ENCODE measurements around the gene USP20.

The USP20 gene

GRCh38 chr9:129923589-129923988, 88.3 kb downstream of the USP20 start:
- Mint-ChIP-seq H3K4me1 (peaks cover 43% of the 10 kb centered on the region), H3K9me3 (no peaks in the 10 kb centered on the region), H3K27ac (peak overlapping the region; percentile 42 to 86), H3K4me3 (no peak overlapping the region), H3K27me3 (no peaks in the 10 kb centered on the region)
- ATAC-seq (no peak), DNase-seq (no peak)

DNA sequence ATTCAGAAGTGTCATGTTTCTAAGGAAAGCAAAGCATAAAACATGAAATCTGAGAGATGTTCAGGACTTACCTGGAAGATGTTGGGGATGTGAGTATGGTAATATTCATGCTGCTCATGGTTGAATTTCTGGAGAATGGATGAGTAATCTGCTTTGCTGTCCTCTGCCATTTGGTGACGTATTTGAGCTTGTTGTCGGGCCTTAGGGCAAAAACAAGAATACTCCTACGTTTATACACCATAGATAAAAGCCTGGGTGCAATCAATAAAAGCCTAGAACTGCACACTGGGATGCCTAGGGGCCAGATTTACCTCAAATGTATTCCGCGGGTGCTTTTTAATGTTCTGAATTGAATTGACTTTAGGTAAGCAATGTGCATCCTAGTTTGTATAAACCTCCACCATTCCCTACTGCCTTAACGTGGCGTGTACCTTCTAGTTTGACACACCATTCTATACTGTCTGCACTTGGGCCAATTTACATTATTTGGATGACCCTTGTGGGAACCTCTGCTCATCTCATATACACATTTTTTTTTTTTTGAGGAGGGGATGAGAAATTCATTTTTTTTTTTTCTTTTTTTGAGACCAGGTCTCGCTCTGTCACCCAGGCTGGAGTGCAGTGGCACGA, 94.4 kb downstream of the USP20 start:
- Mint-ChIP-seq H3K9me3 (no peaks in the 10 kb centered on the region), H3K27ac (no peak overlapping the region), H3K4me1 (peaks cover 33% of the 10 kb centered on the region), H3K27me3 (no peaks in the 10 kb centered on the region), H3K4me3 (no peak overlapping the region)
- no peak for DNase-seq
- no peak for ATAC-seq

- ATAC-seq = no peak
Observed at GRCh38 chr9:129930743-129931142, 95.5 kb downstream of the USP20 start.

More at GRCh38 chr9:129930743-129931142, 95.5 kb downstream of the USP20 start:
- H3K4me1 Mint-ChIP-seq = peaks cover 44% of the 10 kb centered on the region
- peak overlapping the region; percentile 65 to 87 for H3K27ac Mint-ChIP-seq
- DNase-seq = no peak
- H3K9me3 Mint-ChIP-seq = no peaks in the 10 kb centered on the region
- H3K27me3 Mint-ChIP-seq = no peaks in the 10 kb centered on the region
- H3K4me3 Mint-ChIP-seq = no peak overlapping the region
